Thymus (tissue), 11 donors: ENCODE data around the gene GNAI3. TPM values are rescaled to one million over a fixed set of nuclear protein-coding genes. Genes with fewer than 3 reads are reported as not detected.
A peak's percentile ranks its signal among the peaks of the same experiment; 100 is the strongest.

Source experiments
- DNase-seq, 9 donors: peaks; one replicate each; pipeline ENCODE4 v3.0.0-alpha.2; 2013; ENCODE audit warnings: low spot score in 9 of 9, low read depth in 6 of 9, missing footprints in 1 of 9
- H3K27ac ChIP-seq, 2 donors: one replicate each; pipeline ENCODE4 v1.5.1; 2013; ENCODE audit warnings: control low read depth in 1 of 2, low read depth in 1 of 2, low read length in 1 of 2, mild to moderate bottlenecking in 1 of 2, moderate library complexity in 1 of 2
- H3K27me3 ChIP-seq, 2 donors: one replicate each; pipeline ENCODE4 v1.5.1; 2013; ENCODE audit warnings: low read length in 1 of 2; ENCODE audit not compliant: control insufficient read depth in 2 of 2, insufficient read depth in 1 of 2
- H3K36me3 ChIP-seq, 2 donors: one replicate each; pipeline ENCODE4 v1.5.1; 2013; ENCODE audit warnings: low read length in 1 of 2, mild to moderate bottlenecking in 1 of 2, moderate library complexity in 1 of 2; ENCODE audit not compliant: control insufficient read depth in 2 of 2, insufficient read depth in 2 of 2
- H3K4me1 ChIP-seq, 2 donors: one replicate each; pipeline ENCODE4 v1.5.1; 2013; ENCODE audit warnings: low read length in 2 of 2; ENCODE audit not compliant: control insufficient read depth in 2 of 2, insufficient read depth in 2 of 2
- H3K4me3 ChIP-seq, 2 donors: one replicate each; pipeline ENCODE4 v1.5.1; 2013; ENCODE audit warnings: low read length in 2 of 2, control low read depth in 1 of 2, mild to moderate bottlenecking in 1 of 2
- H3K9me3 ChIP-seq, 2 donors: one replicate each; pipeline ENCODE4 v1.5.1; 2013; ENCODE audit warnings: low read length in 1 of 2, mild to moderate bottlenecking in 1 of 2; ENCODE audit not compliant: control insufficient read depth in 2 of 2, insufficient read depth in 1 of 2
- WGBS: extraction: QIAGEN DNeasy Blood & Tissue Kit; methylation state at CpG from one replicate; pipeline ENCODE4 v1.1.7; 2013; 5-methylcytosine and 5-hydroxymethylcytosine counted together
- polyA plus RNA-seq: library from polyadenylated mRNA; stranded (reverse); fragments of 200-250 nt; gene quantifications from one replicate; pipeline ENCODE4 v1.2.3, GENCODE V29; 2013
- total RNA-seq: library from RNA; stranded (reverse); fragments of 120-200 nt; gene quantifications from one replicate; pipeline ENCODE4 v1.2.4, GENCODE V29; 2013
- donor health status: healthy.

Gene GNAI3
- total and polyA plus RNA-seq, 2 donors = 4.7 to 7.7 TPM

DNA sequence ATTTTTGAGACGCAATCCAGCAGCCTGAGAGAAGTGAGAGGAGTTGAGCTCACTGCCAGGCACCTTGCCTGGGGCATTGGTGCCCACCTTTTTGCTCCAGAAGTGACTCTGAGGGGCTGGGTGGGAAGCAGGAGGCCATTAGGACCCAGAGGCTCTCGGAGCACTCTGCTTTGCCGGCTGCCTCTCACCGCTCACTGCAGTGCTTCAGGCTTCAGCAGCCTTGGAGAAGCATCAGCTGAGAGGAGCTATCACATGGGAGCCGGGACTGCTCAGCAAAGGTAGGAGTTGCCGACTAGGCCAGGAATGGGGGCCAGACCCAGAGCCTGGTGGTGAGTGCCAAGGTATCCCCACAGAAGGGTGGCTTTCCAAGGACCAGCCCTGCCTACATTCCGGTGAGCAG is 8.7 kb upstream of the GNAI3 start, which contains the start of gene GPR61:
GPR61 (plus strand) TSS at position 197 of the 400 bp plus-strand sequence. CDS start 3,151 bp downstream, outside the sequence.
- H3K27ac ChIP-seq = no peak within 1 kb of the TSS
- DNase-seq = no peak
- H3K4me1 ChIP-seq = no peaks in the 10 kb centered on the region
- no peak within 1 kb of the TSS for H3K4me3 ChIP-seq
- no peaks in the 10 kb centered on the region for H3K9me3 ChIP-seq
- peaks cover 0 to 4% of the 10 kb centered on the region in 2 donors for H3K27me3 ChIP-seq
- WGBS = 87% methylated on average over 7 of the region's 7 CpGs
- no peaks in the 10 kb centered on the region for H3K36me3 ChIP-seq

DNA sequence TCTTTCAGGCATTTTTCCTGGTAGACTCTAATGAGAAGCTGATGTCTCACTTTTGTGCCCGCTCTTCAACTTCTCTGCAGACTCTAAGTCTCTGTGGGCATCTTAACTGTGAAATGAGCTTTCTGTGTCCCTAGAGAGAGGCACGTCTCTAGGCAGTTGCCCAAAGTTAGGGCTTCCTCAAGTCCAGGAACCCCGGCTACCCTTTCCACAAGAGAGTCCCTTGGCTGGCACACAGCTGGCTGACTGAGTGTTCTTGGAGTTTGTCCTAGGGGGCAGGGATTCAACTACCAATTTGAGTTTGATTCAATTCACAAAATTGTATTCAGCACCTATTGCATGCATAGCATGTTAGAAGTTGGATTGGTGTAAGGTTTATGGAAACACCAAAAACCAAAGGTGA is 7.3 kb upstream of the GNAI3 start:
- Histone ChIP-seq H3K9me3 (no peaks in the 10 kb centered on the region), H3K27me3 (peaks cover 0 to 4% of the 10 kb centered on the region in 2 donors), H3K4me1 (no peaks in the 10 kb centered on the region), H3K36me3 (no peaks in the 10 kb centered on the region), H3K4me3 (no peak overlapping the region), H3K27ac (no peak overlapping the region)
- 97% methylated on average over 3 of the region's 3 CpGs for WGBS
- DNase-seq = no peak

DNA sequence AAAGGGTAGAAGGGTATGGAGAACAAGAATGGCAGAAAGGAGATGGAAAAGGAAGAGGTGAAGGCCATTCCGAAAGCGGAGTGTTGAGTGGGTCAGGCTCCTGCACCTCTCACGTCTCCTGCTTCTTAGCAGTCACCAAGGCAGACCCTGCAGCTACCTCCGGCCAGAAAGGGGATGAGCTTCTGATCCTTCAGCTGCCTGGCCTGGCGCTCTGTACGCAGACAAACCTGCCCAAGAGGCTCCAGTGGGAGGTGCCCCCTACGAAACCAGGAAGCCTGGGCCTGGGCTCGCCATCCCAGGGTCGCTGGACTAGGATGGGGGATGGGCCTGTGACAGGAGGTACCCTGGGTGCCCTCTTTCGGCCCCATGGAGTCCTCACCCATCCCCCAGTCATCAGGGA is 5.8 kb upstream of the GNAI3 start:
- DNase-seq = no peak
- 94% methylated on average over 10 of the region's 10 CpGs for WGBS

DNA sequence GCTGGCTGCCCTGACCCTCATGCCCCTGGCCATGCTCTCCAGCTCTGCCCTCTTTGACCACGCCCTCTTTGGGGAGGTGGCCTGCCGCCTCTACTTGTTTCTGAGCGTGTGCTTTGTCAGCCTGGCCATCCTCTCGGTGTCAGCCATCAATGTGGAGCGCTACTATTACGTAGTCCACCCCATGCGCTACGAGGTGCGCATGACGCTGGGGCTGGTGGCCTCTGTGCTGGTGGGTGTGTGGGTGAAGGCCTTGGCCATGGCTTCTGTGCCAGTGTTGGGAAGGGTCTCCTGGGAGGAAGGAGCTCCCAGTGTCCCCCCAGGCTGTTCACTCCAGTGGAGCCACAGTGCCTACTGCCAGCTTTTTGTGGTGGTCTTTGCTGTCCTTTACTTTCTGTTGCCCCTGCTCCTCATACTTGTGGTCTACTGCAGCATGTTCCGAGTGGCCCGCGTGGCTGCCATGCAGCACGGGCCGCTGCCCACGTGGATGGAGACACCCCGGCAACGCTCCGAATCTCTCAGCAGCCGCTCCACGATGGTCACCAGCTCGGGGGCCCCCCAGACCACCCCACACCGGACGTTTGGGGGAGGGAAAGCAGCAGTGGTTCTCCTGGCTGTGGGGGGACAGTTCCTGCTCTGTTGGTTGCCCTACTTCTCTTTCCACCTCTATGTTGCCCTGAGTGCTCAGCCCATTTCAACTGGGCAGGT is 5.0 kb upstream of the GNAI3 start:
- Histone ChIP-seq H3K27ac (no peak overlapping the region), H3K4me3 (no peak overlapping the region), H3K27me3 (peaks cover 0 to 4% of the 10 kb centered on the region in 2 donors), H3K9me3 (no peaks in the 10 kb centered on the region), H3K36me3 (no peaks in the 10 kb centered on the region), H3K4me1 (peaks cover 10% of the 10 kb centered on the region in 2 donors)
- DNase-seq = no peak
- WGBS = 92% methylated on average over 24 of the region's 24 CpGs

More for the DNA sequence above, 5.8 kb upstream of the GNAI3 start:
- peaks cover 0 to 4% of the 10 kb centered on the region in 2 donors for H3K27me3 ChIP-seq
- no peak overlapping the region for H3K27ac ChIP-seq
- H3K4me3 ChIP-seq = no peak overlapping the region
- no peaks in the 10 kb centered on the region for H3K9me3 ChIP-seq
- H3K4me1 ChIP-seq = peaks cover 10% of the 10 kb centered on the region in 2 donors
- no peaks in the 10 kb centered on the region for H3K36me3 ChIP-seq

DNA sequence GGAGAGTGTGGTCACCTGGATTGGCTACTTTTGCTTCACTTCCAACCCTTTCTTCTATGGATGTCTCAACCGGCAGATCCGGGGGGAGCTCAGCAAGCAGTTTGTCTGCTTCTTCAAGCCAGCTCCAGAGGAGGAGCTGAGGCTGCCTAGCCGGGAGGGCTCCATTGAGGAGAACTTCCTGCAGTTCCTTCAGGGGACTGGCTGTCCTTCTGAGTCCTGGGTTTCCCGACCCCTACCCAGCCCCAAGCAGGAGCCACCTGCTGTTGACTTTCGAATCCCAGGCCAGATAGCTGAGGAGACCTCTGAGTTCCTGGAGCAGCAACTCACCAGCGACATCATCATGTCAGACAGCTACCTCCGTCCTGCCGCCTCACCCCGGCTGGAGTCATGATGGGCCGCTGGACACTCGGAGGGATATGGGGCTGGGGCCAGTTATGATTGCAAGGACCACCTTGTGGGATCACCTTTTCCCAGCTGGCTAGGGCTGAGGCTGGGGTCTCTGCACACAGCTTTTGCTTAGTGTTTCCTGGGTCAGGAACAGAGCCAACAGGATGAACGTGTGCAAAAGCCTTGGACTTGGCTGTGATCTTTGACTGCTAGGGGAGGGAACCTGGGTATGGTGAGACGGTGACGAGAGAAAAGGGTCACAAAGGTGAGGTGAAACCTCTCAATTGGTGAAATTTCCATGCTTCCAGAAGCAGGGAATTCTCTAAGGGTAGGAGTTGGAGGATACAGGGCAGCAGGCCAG is 4.3 kb upstream of the GNAI3 start:
- H3K27ac ChIP-seq = no peak overlapping the region
- H3K27me3 ChIP-seq = peaks cover 0 to 3% of the 10 kb centered on the region in 2 donors
- H3K4me1 ChIP-seq = peaks cover 10% of the 10 kb centered on the region in 2 donors
- H3K4me3 ChIP-seq = no peak overlapping the region
- no peaks in the 10 kb centered on the region for H3K9me3 ChIP-seq
- no peaks in the 10 kb centered on the region for H3K36me3 ChIP-seq
- DNase-seq = no peak
- WGBS = 95% methylated on average over 14 of the region's 14 CpGs

DNA sequence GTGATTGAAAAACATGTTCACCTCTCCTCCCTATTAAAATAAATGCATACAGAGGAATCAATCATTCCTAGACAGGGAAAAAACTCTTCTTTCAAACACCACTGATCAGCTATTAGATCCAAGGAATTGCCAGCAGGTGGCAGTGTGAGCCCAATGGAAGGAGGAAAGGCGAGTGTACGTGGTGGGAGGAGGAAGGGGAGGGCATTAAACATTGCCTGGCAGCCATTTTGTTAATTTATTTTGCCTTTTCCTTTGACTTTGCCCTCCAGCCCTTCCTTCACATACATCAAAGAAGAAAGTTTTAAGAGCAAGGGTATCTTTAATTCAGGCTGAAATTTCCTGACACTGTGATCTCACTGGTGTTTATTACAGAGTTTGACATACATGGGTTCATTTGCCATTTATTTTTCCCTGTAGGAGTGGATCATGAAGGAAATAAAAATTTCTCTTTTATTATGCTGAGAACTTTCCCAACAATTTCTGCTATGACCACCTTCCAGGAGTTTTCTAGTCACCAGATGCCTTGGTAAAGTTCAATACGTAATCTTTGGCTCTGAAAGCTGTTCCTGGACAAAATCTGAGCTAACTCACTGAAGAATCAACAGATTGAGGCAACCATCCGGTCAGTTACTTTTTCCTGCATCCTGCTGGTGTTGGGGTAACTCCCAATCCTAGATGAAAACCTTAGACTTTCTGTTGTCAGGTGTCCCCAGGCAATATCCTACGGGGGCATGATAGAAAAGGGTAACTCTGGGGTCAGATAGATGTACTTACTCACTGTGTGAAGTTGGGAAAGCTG is 1.9 kb upstream of the GNAI3 start:
- no peaks in the 10 kb centered on the region for H3K9me3 ChIP-seq
- H3K4me3 ChIP-seq = peak overlapping the region; percentile 12 to 77
- H3K4me1 ChIP-seq = peaks cover 10% of the 10 kb centered on the region in 2 donors
- H3K36me3 ChIP-seq = no peaks in the 10 kb centered on the region
- peak overlapping the region; percentile 21 to 97 for H3K27ac ChIP-seq
- 50% methylated on average over 5 of the region's 5 CpGs for WGBS
- DNase-seq = peak; percentile 67 to 95 (median 87)
- H3K27me3 ChIP-seq = no peaks in the 10 kb centered on the region

DNA sequence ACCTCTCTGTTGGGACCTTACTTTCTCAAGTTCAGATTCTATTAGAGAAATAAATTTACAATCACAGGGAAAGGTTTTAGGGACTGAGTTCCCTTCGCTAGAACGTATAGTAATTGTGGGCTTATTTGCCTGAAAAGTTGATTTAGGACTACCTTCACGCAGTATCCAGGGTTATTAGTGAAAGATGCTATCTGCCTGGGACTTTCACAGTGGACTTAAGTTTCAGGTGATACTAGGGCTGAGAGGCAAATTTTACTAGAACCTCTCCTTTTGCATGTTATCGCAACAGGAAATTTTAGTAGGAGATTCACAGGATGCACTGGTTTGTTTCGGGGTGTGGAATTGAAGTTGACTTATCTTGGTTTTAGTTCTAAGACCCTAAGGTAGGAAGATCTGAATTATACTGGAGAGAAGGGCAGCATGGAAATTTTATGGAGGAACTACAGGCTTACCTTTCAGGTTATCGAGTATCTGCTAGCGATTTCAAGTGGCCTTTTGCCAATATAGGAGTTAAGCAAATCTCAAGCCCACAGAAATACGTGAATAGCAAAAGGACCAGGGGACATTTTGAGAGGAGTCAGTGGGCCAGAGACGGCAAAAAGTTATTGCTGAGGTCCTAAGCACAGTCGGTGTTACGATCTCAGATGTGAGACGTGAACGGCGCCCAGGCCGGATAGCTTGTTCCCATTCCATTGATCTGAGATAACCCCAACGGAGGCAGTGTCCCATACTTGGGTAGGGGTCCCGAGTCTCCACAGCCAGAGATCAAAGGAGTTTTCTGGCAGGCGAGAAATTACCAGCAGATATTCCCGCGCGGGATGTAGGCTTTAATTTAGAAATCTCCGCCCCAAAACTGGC is 723 bp upstream of the GNAI3 start:
- no peak for DNase-seq
- Histone ChIP-seq H3K4me3 (peak overlapping the region; percentile 77 to 96), H3K9me3 (no peaks in the 10 kb centered on the region), H3K27me3 (no peaks in the 10 kb centered on the region), H3K36me3 (no peaks in the 10 kb centered on the region), H3K27ac (peak overlapping the region; percentile 95 to 97), H3K4me1 (peaks cover 10% of the 10 kb centered on the region in 2 donors)
- 10% methylated on average over 22 of the region's 22 CpGs for WGBS

DNA sequence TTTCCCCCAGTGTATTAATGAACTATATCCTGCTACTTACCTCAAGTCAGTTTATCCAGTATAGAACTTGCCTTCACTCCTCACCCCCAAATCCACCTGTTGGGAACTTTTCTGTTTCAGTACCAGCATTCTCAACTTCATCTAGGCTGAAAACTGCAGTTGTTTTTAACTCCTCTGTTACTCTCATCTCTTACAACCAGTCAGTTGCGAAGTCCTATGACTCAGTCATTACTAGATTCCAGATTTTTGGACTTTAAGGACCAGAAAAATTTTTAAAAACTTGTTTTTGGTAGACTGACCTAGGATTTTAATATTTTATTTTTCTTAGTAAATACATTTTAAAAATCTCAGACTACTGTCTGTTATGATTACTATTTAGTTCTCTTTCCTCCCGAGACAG is 8.1 kb downstream of the GNAI3 start:
- H3K9me3 ChIP-seq = no peaks in the 10 kb centered on the region
- no peak for DNase-seq
- H3K4me1 ChIP-seq = peaks cover 0 to 5% of the 10 kb centered on the region in 2 donors
- no peaks in the 10 kb centered on the region for H3K27me3 ChIP-seq
- no peak overlapping the region for H3K4me3 ChIP-seq
- H3K27ac ChIP-seq = no peak overlapping the region
- WGBS = 100% methylated on average over 2 of the region's 2 CpGs
- no peaks in the 10 kb centered on the region for H3K36me3 ChIP-seq
